Endothelial cell of umbilical vein (primary cell): ENCODE measurements around the gene SENP8. TPM values are rescaled to one million over a fixed set of nuclear protein-coding genes. Genes with fewer than 3 reads are reported as not detected.

Experiments
- BruUV-seq: library from RNA; stranded (reverse); fragments of 400-500 nt; replicated peaks from 2 replicates; lab custom pipeline; 2021; lab: Mats Ljungman, UMichigan
- CTCF ChIA-PET: fragments of 300-600, 350-600 bp; sonication (Branson Sonifier 250); formaldehyde crosslinking; loops from one replicate; lab custom pipeline; 2021; ENCODE audit warnings: antibody characterized with exemption, inconsistent platforms; lab: Charles Lee
- POLR2A ChIA-PET: fragments of 300-600, 350-600 bp; sonication (Branson Sonifier 250); formaldehyde crosslinking; loops from one replicate; lab custom pipeline; 2021; ENCODE audit warnings: antibody characterized with exemption, inconsistent platforms; lab: Charles Lee
- DNase-seq: peaks from one replicate; pipeline ENCODE4 v3.0.0-alpha.2; 2011; ENCODE audit warnings: low read depth, low spot score
- FAIRE-seq: peaks from 2 replicates; lab custom pipeline; 2011; peaks lifted over from hg19 to GRCh38; lab: Jason Lieb, UNC
- H2AFZ ChIP-seq: 2 replicates; pipeline ENCODE4 v1.6.0; 2012; ENCODE audit warnings: low read depth, low read length, control low read depth, inconsistent platforms
- H3K27ac ChIP-seq: 2 replicates; pipeline ENCODE4 v1.5.1; 2011; ENCODE audit warnings: low read depth, mild to moderate bottlenecking, control low read depth, low read length, moderate library complexity; ENCODE audit not compliant: insufficient read depth
- H3K27me3 ChIP-seq, 2 experiments: 2 replicates each; pipeline versions ENCODE4 v1.6.0 to v1.6.1; 2011; ENCODE audit warnings: low read length in 2 of 2, mixed read lengths in 1 of 2; ENCODE audit not compliant: control insufficient read depth in 2 of 2, insufficient read depth in 2 of 2
- H3K36me3 ChIP-seq, 2 experiments: 2 replicates in 1 of 2; 3 replicates in 1 of 2; pipeline ENCODE4 v1.5.1; 2011; ENCODE audit warnings: low read length in 2 of 2, mild to moderate bottlenecking in 1 of 2, moderate library complexity in 1 of 2; ENCODE audit not compliant: control insufficient read depth in 2 of 2, insufficient read depth in 2 of 2; ENCODE audit errors: extremely low read depth in 1 of 2
- H3K4me1 ChIP-seq: 3 replicates; pipeline ENCODE4 v1.5.1; 2011; ENCODE audit warnings: mild to moderate bottlenecking, low read length; ENCODE audit not compliant: control insufficient read depth, insufficient read depth; ENCODE audit errors: extremely low read depth
- H3K4me2 ChIP-seq: 2 replicates; pipeline ENCODE4 v1.6.1; 2011; ENCODE audit warnings: low read length, control low read depth, mixed read lengths; ENCODE audit not compliant: insufficient read depth
- H3K4me3 ChIP-seq, 3 experiments: fragments of 200-600 bp in 1 of 3; sonication (generic), shearing (Covaris generic) in 1 of 3; replicated peaks in 1 of 3; 2 replicates each; pipeline ENCODE4 v1.5.1; 2011 to 2016; ENCODE audit warnings: control low read depth in 3 of 3, low read length in 3 of 3, mild to moderate bottlenecking in 2 of 3, inconsistent platforms in 1 of 3, low read depth in 1 of 3, moderate library complexity in 1 of 3; ENCODE audit not compliant: insufficient read depth in 1 of 3
- H3K79me2 ChIP-seq: 2 replicates; pipeline ENCODE4 v1.6.0; 2012; ENCODE audit warnings: low read length, inconsistent platforms; ENCODE audit not compliant: control insufficient read depth, insufficient read depth
- H3K9ac ChIP-seq: replicated peaks from 2 replicates; pipeline ENCODE3; 2011; ENCODE audit warnings: low read length, control low read depth; ENCODE audit not compliant: insufficient read depth; ENCODE audit errors: extremely low read depth
- H3K9me1 ChIP-seq: replicated peaks from 3 replicates; pipeline ENCODE4 v1.6.0; 2011; ENCODE audit warnings: mild to moderate bottlenecking, low read length; ENCODE audit not compliant: control insufficient read depth, insufficient read depth; ENCODE audit errors: extremely low read depth
- H3K9me3 ChIP-seq: replicated peaks from 2 replicates; pipeline ENCODE4 v1.5.1; 2012; ENCODE audit warnings: low read length, inconsistent platforms; ENCODE audit not compliant: control insufficient read depth, insufficient read depth
- H4K20me1 ChIP-seq: replicated peaks from 2 replicates; pipeline ENCODE3; 2011; ENCODE audit warnings: mild to moderate bottlenecking, low read length; ENCODE audit not compliant: control insufficient read depth, insufficient read depth; ENCODE audit errors: extremely low read depth
- CTCF ChIP-seq, 2 donors: IDR thresholded peaks; 1 replicate in 1 of 2; 2 replicates in 1 of 2; pipeline ENCODE4 v1.5.1; 2011; ENCODE audit warnings: low read length in 2 of 2, mild to moderate bottlenecking in 2 of 2, moderate library complexity in 2 of 2, control low read depth in 1 of 2, inconsistent platforms in 1 of 2, low read depth in 1 of 2; ENCODE audit not compliant: insufficient read depth in 1 of 2; ENCODE audit errors: extremely low read depth in 1 of 2
- EZH2 ChIP-seq: IDR thresholded peaks from 2 replicates; pipeline ENCODE4 v1.6.1; 2012; ENCODE audit warnings: borderline replicate concordance, low read depth, mild to moderate bottlenecking, moderate library complexity, low read length, inconsistent platforms; ENCODE audit not compliant: severe bottlenecking
- FOS ChIP-seq: IDR thresholded peaks from 2 replicates; pipeline ENCODE4 v1.6.1; 2011; ENCODE audit warnings: mild to moderate bottlenecking, low read length, moderate library complexity, borderline replicate concordance; ENCODE audit not compliant: insufficient read depth
- GATA2 ChIP-seq: IDR thresholded peaks from 2 replicates; pipeline ENCODE4 v1.7.0; 2011; ENCODE audit warnings: low read depth, mild to moderate bottlenecking, moderate library complexity, mixed read lengths, low read length; ENCODE audit not compliant: insufficient read length, insufficient read depth
- JUN ChIP-seq: IDR thresholded peaks from 2 replicates; pipeline ENCODE4 v1.6.1; 2011; ENCODE audit warnings: borderline replicate concordance, low read depth; ENCODE audit not compliant: insufficient read length, insufficient read depth
- MYC ChIP-seq: IDR thresholded peaks from one replicate; pipeline ENCODE4 v1.6.1; 2011; ENCODE audit warnings: mild to moderate bottlenecking, low read depth, low read length
- POLR2A ChIP-seq: IDR thresholded peaks from 2 replicates; pipeline ENCODE4 v1.6.1; 2012; ENCODE audit warnings: low read depth, mild to moderate bottlenecking, control low read depth, low read length
- POLR2AphosphoS5 ChIP-seq: IDR thresholded peaks from 2 replicates; pipeline ENCODE4 v1.6.1; 2012; ENCODE audit warnings: low read depth, mild to moderate bottlenecking, control low read depth, low read length, moderate library complexity; ENCODE audit not compliant: insufficient read depth
- dilution Hi-C: fragments of 300-500 bp; cut with MboI; formaldehyde crosslinking; loops from one replicate; pipeline ENCODE4 v1.15.0; 2019; ENCODE audit warnings: low sequenced_read_pairs; ENCODE audit not compliant: extremely low pct_ligation_motif_present
- intact Hi-C: fragments of 100-400 bp; cut with micrococcal nuclease; formaldehyde crosslinking; loops from one replicate; pipeline ENCODE4 v1.10.0; 2022
- polyA plus RNA-seq, 4 experiments: library from polyadenylated mRNA; depleted of rRNA in 3 of 4; stranded (reverse) in 3 of 4; unstranded in 1 of 4; fragments of >200 nt; gene quantifications; 2 replicates each; pipeline versions ENCODE4 v1.2.1 to v1.2.3, GENCODE V29; 2011 to 2012; ENCODE audit warnings: missing spikeins in 1 of 4
- total RNA-seq: library from RNA; stranded (reverse); gene quantifications from 2 replicates; pipeline ENCODE4 v1.2.3, GENCODE V29; 2021
- TF ChIP-seq, protein P1 (sequence below): IDR thresholded peaks from 2 replicates; pipeline ENCODE4 v1.6.1; 2011; ENCODE audit not compliant: insufficient read depth, insufficient read length

Gene SENP8
- total and polyA plus RNA-seq, 2 donors (not counting 3 experiments of a cell fraction or from before 2014, with no cell fraction given): 0.91 to 1.3 TPM

- Histone ChIP-seq H3K27me3 (no peaks in the 10 kb centered on the region), H3K27ac (no peak overlapping the region), H2AFZ (no peak overlapping the region), H3K79me2 (no peaks in the 10 kb centered on the region), H4K20me1 (no peaks in the 10 kb centered on the region), H3K4me3 (no peak overlapping the region), H3K36me3 (no peaks in the 10 kb centered on the region), H3K4me1 (no peaks in the 10 kb centered on the region), H3K4me2 (no peak overlapping the region), H3K9ac (no peak overlapping the region), H3K9me3 (no peaks in the 10 kb centered on the region), H3K9me1 (no peaks in the 10 kb centered on the region)
- TF ChIP-seq FOS: no peak
- TF ChIP-seq EZH2: no peak
- TF ChIP-seq GATA2: no peak
- TF ChIP-seq, protein P1, sequence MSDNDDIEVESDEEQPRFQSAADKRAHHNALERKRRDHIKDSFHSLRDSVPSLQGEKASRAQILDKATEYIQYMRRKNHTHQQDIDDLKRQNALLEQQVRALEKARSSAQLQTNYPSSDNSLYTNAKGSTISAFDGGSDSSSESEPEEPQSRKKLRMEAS: no peak
- no peak for TF ChIP-seq JUN
- TF ChIP-seq CTCF (IDR thresholded peaks at IDR 0.05; ENCODE audit: extremely low read depth in 1 of 2, insufficient read depth in 1 of 2, low read depth in 1 of 2, low read length in 2 of 2): no peak
- TF ChIP-seq MYC: no peak
- TF ChIP-seq POLR2A: no peak
- TF ChIP-seq POLR2AphosphoS5: no peak
- DNase-seq: no peak
- ChIA-PET CTCF (no interaction called here), POLR2A (no interaction called here)
- BruUV-seq: no TSS peak
- intact Hi-C loops (no loop called here), dilution Hi-C loops (no loop called here)
- no peak for FAIRE-seq
These were observed 36.0 kb upstream of the SENP8 start for GRCh38 chr15:72082176-72082575.
